ENCODE data around the gene PNLDC1.
"Not testable (repeated sequence)": the region's sequence is repeated elsewhere in the genome, so short reads cannot be mapped to it uniquely, and the experiment has no call there.

PNLDC1 gene

DNA sequence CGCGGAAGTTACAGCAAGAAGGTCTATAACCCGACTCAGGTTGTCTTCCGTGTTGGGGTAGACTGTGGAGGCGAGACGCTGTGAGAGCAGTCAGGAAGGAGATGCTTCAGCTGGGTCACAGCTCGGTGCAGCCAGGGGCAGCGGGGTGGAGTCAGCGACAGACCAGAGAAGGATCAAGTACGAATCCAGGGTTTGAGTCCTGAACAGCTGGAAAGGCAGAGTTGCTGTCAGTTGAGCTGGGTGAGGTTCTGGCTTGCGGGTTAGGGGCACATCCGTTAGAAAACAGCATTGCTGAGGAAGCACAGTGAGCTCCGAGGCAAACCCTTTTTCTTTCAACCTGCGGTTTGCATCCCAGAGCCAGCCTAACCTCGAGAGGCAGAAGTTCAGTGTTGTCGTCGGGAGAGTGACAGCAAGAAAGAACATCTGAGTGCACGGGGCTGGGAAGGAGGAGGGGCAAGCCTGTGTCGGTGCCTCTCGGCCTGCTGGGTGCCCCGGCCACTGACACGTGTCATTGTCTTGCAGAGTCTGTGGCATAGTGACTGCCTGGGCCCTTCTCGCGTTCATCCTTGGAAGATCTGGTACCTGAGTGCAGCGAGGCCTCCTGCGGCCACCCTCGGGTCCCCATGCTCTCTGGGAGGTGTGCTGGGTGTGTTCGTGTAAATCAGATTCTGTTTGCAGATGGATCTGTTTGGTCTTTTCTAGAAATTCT is 20.0 kb downstream of the PNLDC1 start:
- DNase-seq, result no peak

DNA sequence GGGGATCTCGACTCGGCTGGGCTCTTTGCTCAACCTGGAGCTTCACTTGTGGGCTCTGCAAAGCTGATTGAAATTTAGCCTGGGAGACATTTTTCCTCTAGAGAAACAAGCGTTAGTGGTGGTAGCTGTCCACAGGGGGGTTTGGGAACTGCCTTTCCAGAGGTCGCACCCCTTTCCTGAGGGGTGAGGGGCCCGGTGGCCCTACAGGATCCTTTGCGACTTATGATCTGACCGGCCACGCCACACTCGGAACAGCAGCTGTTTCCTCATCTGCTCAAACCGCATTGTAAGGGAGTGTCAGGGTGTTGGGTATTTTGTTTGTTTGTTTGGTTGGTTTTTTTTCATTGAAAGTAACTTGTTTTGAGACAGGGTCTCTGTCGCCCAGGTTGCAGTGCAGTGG is 21.0 kb downstream of the PNLDC1 start:
- no peak for DNase-seq

DNA sequence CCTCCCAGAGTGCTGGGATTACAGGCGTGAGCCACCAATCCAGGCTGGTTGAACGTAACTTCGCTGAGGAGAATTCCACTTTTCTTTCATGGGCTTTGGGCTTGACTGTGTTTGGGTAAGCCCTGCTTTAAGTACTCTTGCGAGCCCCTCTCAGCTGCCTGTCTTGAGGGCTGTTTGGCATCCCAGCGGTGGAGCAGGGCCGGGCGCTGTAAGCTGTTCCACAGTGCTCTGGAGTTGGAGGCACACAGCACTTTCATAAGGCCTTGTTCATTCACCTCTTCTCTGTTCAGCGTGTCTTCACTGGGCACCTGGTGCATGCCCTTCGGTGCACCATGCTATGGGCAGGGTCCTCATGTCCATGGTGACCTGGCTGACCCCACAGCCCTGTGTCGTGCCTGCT is 21.6 kb downstream of the PNLDC1 start:
- DNase-seq, result no peak

DNA sequence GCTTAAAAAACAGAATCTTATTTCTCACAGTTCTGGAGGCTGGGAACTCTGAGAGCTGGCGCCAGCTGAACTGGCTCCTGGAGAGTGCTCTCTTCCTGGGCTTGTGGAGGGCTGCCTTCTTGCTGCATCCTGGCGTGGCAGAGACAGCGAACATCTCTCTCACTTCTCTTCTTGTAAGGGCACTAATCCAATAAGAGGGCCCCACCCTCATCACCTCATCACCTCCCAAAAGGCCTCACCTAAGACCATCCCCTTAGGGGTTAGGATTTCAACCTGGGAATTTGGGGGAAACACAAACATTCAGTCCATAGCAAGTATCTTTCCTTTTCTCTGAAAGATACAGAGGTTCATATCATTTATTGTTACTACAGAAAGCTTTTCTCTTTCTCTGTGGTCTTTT is 23.9 kb downstream of the PNLDC1 start:
- DNase-seq, result no peak

DNA sequence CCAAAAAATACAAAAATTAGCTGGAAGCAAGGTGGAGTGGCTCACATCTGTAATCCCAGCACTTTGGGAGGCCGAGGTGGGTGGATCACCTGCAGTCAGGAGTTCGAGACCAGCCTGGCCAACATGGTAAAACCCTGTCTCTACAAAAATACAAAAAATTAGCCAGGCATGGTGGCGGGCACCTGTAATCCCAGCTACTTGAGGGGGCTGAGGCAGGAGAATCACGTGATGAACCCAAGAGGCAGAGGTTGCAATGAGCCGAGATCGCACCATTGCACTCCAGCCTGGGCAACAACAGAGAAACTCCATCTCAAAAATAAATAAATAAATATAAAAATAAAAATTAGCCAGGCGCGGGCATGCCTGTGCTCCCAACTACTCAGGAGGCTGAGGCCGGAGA is 24.6 kb downstream of the PNLDC1 start:
- DNase-seq, result not testable (repeated sequence)

DNA sequence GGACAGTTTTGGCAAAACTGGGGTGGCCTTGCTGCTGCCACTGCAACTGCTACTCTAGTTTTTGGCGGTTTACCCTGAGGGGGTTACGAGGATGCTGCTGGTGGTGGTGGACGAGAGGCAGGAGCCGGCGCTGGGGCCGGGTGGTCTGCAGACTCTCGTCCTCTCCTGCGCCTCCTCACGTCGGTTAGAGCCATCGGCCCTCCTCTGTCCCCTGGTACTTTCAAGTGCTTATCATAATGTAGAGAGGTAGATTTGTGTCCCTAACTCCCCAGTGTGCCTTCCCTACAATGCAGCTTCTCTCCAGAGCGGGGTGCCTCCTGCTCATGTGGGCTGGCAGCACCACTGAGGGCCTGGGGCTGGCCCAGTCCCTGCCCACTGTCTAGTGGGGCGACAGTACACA is 25.9 kb downstream of the PNLDC1 start:
- DNase-seq, result no peak

DNA sequence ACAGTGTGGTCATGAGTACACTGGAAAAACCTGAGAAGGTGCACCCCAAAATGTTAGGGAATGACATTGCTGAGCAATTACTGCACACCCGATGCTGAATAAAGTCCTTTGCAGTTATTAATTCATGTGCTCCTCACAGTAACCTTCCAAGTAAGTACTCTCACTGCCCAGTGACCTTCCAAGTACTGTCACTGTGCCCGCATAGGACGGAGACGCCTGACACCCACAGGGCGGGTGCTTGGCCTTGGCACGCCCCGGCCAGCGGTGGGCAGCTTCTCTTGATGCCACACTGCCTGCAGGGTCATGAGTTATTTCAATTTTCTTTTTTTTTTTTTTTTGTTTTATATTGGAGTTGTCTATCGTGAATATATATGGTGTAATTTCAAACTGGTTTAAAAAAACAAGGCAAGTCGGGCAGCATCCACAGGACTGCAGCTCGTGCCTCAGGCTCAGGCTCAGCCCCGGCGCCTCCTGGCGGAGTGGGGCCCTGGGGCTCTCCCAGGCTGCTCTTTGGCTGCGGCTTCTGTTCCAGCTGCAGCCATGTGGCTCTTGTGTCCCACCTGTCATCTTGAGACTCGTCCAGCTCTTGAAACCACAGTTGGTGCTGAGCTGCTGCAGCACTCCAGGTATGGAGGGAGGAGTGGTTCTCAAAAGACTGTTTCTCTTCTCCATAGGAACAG is 27.0 kb downstream of the PNLDC1 start:
- DNase-seq, result no peak

DNA sequence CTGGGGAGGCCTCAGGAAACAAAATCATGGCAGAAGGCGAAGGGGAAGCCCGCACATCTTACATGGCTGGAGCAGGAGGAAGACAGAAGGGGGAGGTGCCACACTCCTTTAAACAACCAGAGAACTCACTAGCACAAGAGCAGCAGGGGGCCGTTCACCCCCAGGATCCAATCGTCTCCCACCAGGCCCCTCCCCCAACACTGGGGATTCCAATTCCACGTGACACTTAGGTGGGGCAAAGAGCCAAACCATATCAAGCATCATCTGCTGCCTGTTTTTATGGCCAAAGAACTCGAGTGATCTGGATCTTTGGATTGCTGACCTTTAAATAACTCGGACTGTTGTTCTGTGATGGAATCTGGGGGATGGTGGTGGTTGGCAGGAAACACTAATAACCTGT is 28.0 kb downstream of the PNLDC1 start:
- no peak for DNase-seq

DNA sequence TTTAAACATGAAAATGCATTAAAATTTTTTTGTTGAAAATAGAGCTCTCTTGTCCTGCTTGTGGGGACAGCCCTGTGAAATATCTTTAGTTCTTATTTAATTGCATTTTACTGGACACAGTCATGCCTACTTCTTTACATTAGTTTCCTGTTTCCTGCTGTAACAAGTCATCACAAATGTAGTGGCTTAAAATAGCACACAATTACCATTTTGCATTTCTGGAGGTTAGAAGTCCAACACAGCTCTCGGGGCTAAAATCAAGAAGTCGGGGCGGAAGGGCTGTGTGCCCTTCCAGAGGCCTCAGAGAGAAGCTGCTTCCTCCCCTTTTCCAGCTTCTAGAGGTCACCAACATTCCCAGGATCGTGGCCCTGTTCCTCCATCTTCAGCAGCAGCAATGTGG is 29.4 kb downstream of the PNLDC1 start:
- no peak for DNase-seq

DNA sequence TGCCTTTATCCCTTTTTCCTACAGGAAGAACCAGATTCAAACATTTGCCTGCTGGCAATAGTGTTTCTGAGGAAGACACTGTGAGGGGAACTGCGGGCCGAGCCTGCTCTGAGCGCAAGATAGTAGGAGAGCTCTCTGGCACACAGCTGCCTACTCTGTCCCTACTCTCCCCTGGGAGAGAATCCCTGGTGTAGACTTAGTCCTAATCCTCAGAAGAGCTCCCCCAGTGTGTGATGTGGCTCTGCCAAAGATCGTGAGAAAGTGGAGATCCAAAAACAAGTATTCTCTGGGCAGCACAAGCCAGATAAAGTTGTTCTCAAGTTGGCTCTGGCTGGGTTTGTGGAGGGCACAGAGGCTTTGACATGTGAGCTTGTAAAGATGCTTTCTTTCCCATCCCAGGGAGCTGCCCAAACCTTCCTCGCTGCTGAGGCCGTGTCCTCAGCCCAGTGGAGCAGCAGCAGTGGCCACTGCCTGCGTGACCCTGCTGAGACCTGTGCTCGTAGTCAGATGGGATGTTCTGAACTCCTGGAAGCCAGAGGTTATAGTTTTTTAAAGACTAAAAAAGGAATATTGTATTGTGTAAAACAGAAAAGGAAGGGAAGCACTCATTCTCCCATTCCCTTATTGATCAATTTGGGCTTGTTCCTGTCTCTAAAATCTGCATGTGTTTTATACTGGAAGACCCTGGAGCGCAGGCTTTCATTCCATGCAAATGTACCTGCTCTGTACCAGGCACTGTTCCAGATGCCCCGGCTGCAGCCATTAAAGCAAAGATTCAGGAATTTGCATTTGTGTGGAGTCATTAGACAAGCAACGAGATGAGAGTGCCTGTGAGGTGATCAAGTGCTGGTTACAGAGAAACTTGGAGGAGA is 30.7 kb downstream of the PNLDC1 start:
- no peak for DNase-seq

DNA sequence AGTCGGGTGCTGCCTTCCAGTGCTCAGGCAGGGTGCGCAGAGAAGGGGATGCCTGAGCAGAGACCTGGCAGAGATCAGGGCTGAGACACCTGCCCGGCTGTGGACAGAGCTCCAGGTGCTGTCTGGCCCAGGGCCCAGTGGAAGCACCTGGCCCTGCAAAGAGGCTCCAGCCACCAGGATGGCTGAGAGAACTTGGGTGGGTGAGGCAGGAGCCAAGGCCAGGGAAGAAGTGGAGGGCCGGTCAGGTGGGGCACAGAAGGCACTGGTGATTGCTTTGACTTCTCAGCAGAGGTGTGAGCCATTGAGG is 31.2 kb downstream of the PNLDC1 start:
- no peak for DNase-seq

DNA sequence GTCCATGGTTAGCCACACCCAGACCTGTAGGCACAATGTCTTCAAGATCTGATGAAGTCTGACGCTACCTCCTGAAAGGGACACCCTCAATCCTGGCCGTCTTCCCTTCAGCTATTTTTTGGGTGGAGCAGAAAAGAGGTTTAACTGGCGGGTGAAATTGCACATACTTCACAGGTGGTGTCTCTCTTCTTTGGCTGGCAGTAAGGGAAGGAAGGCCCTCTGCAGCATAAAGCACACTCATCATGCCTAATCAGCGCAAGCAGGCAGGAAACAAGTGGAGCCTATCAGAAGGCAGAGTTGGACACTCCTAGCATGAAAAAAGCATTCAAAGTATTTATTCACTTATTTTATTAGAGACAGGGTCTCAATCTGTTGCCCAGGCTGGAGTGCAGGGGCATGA is 32.9 kb downstream of the PNLDC1 start:
- DNase-seq, result no peak

DNA sequence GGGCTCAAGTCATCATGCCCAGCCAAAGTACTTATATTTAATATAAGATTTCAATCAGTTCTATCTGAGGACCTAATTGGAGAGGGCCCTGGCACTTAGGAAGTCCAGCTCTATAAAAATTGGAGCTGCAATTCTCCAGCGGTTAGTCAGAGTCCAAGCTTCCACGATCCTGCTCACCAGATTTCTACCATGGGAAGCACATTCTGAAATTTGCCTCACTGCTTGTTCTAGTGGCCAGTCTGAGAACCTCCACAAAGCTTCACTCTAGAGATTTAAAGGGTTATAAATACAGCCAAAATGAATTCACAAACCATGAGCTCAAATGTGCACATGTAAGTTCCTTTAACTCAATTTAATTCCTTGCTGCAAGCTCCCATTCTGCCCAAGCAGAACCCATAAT is 33.5 kb downstream of the PNLDC1 start:
- no peak for DNase-seq

DNA sequence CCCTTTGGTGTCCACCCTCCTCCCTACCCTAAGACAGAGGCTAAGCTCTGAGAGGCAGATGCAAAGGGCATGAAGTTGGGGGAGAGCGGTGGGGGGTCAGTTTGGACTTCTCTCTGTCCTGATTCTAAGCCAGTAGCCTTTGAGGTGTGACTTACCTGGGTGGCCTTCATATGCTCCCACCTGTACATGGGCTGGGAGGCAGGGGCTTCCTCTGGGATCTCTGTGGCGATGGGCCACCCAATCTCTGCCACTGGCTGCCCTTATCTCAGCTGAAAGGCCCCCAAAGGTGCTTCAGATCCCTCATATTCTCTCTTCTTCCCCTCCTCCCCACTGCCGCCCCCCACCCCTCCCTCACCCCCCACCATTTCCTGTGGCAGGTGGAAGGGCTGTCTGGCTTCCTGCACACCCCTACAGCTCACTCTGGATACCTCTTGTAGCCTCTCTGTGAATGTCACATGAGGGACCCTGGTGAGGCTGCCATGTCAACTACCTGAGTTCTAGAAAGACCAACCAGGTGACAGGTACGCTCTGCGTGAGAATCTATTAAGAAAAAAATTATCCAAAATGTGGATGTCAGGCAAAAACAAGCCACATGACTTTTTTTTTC is 34.0 kb downstream of the PNLDC1 start:
- no peak for DNase-seq

DNA sequence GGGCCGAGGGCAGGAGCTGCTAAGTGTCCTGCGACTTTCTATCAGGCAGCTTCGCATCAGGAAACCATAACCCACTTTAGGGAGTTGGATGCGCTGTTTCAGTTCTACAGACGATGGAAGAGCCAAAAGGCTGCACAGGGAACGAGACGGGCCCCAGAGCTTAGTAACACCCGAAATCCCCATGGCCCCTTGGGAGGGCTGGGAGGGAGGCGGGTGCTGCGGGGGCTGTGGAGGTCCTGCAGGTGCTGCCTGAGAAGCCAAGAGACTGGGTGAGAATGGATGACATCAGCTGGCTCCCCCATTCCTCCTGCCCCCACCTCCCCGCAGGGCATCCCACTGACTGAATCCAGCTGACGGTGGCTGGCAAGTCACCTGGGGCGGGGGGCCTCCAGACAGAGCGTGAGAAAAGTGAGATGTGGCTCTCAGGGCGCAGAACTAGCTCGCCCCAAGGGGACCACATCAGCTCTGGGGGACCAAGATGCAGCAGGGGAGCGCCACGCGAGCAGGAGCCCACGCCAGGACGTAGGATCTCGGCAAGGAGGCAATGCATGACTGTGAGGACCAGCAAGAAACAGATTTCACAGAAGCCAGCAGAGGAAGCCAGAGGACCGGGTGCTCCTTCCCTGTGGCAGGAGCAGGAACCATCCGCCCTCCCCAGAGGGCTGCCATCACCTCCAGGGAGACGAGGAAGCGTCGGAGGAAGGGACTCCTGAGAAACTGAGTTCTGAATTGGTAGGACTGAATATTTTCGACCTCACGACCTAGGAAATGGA is 36.8 kb downstream of the PNLDC1 start:
- DNase-seq, result no peak

DNA sequence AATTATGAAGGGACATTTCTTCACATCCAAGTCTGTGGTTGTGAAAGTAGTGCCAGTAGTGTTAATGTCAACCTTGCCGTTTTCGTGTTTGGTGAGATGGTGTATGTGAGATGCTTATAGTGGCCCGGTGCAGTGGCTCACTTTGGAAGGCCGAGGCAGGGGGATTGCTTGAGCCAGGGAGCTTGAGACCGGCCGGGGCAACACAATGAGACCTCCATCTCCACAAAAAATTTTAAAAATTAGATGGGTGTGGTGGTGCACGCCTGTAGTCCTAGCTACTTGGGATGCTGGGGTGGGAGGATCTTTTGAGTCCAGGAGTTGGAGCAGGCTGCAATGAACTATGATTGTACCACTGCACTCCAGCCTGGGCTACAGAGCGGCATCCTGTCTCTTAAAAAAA is 37.4 kb downstream of the PNLDC1 start:
- DNase-seq, result no peak

DNA sequence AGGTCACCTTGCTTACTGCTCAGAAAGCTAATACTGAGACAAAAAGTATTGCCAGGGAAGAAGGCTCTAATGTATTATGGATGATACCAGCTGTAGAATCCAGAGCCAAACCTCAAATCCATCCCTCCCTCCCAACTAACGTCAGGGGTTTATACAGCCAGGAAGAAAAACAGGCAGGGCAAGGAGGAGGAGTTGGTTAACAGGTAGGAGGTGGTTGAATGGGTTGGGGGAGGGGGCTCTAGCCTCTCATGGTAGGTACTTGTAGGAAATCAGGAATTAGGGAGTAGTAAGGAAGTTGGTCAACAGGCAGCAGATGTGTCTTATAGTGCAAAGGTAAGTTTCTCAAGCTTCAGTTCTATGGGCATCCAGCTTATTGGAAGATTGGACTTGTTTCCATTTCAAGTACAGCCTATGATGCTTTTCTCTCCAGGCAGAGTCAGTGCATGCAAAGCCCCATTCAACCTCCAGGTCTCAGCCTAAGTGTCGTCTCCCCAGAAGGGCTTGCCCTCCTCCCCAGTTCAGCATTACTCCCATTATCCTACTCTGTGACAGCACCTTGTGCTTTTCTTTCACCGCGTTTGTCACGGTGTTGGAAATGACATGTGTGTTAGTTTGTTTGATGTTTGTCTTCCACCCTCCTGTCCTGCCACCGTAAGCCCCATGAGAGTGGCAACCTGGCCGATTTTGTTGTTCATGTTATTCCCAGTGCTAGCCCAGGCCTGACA is 38.1 kb downstream of the PNLDC1 start:
- DNase-seq, result no peak

DNA sequence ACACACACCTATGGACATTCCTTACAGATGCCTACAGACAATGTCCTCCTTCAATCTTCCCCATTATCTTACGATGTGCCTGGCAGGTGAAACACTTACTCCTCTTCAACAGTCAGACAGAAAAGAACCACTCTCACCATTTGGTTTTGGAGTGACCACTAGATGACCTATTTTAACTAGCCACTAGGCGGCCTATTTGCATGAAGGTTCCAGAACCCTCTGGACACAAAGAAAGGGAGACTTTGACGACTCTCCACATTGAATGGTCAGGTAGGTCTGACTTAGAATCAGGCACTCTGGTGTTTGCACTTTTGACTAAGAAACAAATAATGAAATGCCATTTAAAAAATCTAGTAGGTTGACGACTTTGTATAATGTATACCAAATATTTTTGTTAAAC is 42.0 kb downstream of the PNLDC1 start:
- no peak for DNase-seq

DNA sequence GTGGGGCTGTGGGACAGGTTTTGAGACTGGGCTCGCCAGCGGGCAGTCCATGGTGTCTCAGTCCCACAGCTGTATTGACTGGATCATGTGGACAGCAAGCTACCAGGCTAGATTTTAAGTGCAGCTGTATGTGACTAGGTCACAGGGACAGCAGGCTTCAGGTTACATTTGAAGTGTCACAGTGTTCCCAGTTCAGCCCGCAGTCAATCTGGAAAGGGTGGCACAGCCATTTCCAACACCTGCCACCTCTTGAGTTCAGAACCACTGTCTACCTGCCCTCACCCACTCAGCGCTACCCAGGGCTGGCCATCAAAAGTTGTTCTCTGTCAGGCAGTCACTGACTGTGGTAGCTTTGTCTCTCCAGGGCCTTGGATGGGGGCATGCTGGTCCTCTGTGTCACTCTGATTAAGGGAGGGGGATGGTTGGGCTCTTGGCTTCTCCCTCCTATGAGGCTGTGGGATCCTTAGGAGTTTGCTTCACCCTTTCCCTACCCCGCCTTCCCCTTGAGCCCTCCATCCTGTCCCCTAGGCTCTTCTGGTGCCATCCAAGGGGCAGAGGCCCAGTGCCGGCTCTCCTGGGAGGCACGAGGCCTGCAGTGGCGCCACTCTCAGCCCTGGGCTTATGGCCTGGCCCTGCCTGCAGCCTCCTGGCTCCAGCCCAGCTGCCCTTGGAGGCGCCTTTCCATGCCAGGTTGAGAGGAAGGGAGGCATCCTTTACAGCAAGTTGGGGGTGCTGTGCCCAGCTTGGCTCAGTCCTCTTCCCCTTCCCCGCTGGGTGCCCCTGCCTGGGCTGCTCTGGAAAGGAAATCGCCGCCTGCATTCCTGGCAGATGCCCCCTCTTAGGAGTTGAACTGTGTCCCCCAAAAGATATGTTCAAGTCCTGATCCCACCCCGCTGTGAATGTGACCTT is 44.9 kb downstream of the PNLDC1 start:
- DNase-seq, result no peak

DNA sequence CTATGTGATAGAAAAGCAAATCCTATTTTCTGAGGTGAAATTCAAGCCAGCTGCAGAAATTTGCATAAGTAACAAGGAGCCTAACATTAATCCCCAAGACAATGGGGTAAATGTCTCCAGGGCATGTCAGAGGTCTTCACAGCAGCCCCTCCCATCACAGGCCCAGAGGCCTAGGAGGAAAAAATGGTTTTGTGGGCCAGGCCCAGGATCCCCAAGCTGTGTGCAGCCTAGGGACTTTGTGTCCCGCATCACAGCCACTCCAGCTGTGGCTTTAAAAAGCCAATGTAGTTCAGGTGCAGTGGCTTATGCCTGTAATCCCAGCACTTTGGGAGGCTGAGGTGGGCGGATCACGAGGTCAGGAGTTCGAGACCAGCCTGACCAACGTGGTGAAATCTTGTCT is 48.5 kb downstream of the PNLDC1 start:
- DNase-seq, result not testable (repeated sequence)

DNA sequence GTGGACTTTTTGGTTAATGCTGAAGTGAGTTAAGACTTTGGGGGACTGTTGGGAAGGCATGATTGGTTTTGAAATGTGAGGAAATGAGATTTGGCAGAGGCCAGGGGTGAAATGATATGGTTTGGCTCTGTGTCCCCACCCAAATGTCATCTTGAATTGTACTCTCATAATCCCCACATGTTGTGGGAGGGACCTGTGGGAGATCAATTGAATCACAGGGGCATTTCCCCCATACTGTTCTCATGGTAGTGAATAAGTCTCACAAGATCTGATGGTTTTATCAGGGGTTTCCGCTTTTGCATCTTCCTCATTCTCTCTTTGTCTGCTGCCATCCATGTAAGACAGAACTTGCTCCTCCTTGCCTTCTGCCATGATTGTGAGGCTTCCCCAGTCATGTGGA is 49.8 kb downstream of the PNLDC1 start:
- not testable (repeated sequence) for DNase-seq
